HG02852 (cell line): ENCODE measurements around the gene PLVAP.
A peak's percentile ranks its signal among the peaks of the same experiment; 100 is the strongest.

Source experiments
- ATAC-seq: cut with Tn5 transposase; IDR thresholded peaks from one replicate; pipeline ENCODE4 v1.9.1; 2021; ENCODE audit warnings: mild to moderate bottlenecking, moderate library complexity; ENCODE audit not compliant: unreplicated experiment

PLVAP gene

GRCh38 chr19:17357724-17358123 is 19.4 kb downstream of the PLVAP start:
- ATAC-seq: no peak

GRCh38 chr19:17357078-17357666 is 20.0 kb downstream of the PLVAP start:
- no peak for ATAC-seq

GRCh38 chr19:17353386-17353785 is 23.8 kb downstream of the PLVAP start:
- no peak for ATAC-seq

GRCh38 chr19:17352608-17353280 is 24.4 kb downstream of the PLVAP start:
- ATAC-seq: no peak

- no peak for ATAC-seq
These were observed 25.2 kb downstream of the PLVAP start for GRCh38 chr19:17351815-17352435.

GRCh38 chr19:17348700-17349099 is 28.4 kb downstream of the PLVAP start:
- no peak for ATAC-seq

GRCh38 chr19:17347877-17348276 is 29.3 kb downstream of the PLVAP start:
- no peak for ATAC-seq

- no peak for ATAC-seq
These were observed 29.8 kb downstream of the PLVAP start for GRCh38 chr19:17347361-17347760.

- ATAC-seq: peak; percentile 55
These were observed 31.0 kb downstream of the PLVAP start for GRCh38 chr19:17346109-17346671.

- ATAC-seq: no peak
These were observed 35.3 kb downstream of the PLVAP start for GRCh38 chr19:17341845-17342244.

- ATAC-seq: no peak
These were observed 35.8 kb downstream of the PLVAP start for GRCh38 chr19:17341386-17341785.

GRCh38 chr19:17340871-17341357 is 36.2 kb downstream of the PLVAP start:
- ATAC-seq: no peak

GRCh38 chr19:17340302-17340870 is 36.8 kb downstream of the PLVAP start:
- no peak for ATAC-seq

GRCh38 chr19:17339088-17339741 is 37.9 kb downstream of the PLVAP start:
- ATAC-seq: no peak

- no peak for ATAC-seq
These were observed 38.6 kb downstream of the PLVAP start for GRCh38 chr19:17338433-17339078.

- ATAC-seq: no peak
These were observed 39.3 kb downstream of the PLVAP start for GRCh38 chr19:17337675-17338432.

GRCh38 chr19:17336872-17337674 is 40.1 kb downstream of the PLVAP start, which contains the start of gene GTPBP3:
TSS of gene GTPBP3 (plus strand) at chr19:17337553. CDS start at chr19:17337612, 59 bp downstream.
- ATAC-seq: peak; percentile 76

GRCh38 chr19:17335575-17335974 is 41.6 kb downstream of the PLVAP start:
- no peak for ATAC-seq
